GM18951 (cell line): Measurements from ENCODE around the gene ODAD3.

ENCODE experiments used
- POLR2A ChIP-seq: IDR thresholded peaks from 4 replicates; pipeline ENCODE4 v1.6.1; 2011; ENCODE audit warnings: mild to moderate bottlenecking; ENCODE audit not compliant: insufficient read length, insufficient read depth; ENCODE audit errors: extremely low read depth
- in situ Hi-C: fragments of 300-500 bp; cut with MboI; formaldehyde crosslinking; loops from one replicate; pipeline ENCODE4 v1.12.0; 2022; ENCODE audit warnings: low sequenced_read_pairs, mixed read lengths, inconsistent platforms; ENCODE audit not compliant: unreplicated experiment

The ODAD3 gene

DNA sequence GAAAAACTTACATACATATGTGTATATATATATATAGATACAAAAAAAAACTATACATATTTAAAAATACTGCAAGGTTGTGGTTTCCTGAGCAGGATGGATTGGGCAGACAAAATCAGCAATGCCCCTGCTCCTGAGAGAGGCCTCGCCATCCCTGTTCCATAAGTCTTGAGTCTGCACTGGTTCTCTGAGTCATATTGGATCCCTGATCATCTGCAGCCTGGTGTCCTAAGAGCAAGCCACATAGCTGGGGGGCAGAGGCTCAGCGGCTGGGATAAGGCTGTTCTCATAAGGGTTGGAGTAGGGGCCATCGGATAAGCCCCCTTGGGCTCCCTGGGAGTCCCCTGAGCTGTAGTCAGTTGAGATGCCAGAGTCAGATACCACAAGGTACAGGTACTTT, 57.2 kb downstream of the ODAD3 start:
- in situ Hi-C loops: no loop called here

GRCh38 chr19:11377237-11377636, 57.7 kb downstream of the ODAD3 start:
- in situ Hi-C loops: no loop called here
- no peak for TF ChIP-seq POLR2A

More for the DNA sequence above, 57.2 kb downstream of the ODAD3 start:
- no peak for TF ChIP-seq POLR2A

GRCh38 chr19:11375143-11375948, 59.6 kb downstream of the ODAD3 start:
- peak; percentile 62 for TF ChIP-seq POLR2A
- in situ Hi-C loops: no loop called here

GRCh38 chr19:11374433-11375142, 60.3 kb downstream of the ODAD3 start, which contains the start of gene SWSAP1:
TSS of gene SWSAP1 (plus strand) at chr19:11374666. CDS start at chr19:11374681, 15 bp downstream.
- TF ChIP-seq POLR2A: peak; percentile 83
- in situ Hi-C loops: no loop called here

DNA sequence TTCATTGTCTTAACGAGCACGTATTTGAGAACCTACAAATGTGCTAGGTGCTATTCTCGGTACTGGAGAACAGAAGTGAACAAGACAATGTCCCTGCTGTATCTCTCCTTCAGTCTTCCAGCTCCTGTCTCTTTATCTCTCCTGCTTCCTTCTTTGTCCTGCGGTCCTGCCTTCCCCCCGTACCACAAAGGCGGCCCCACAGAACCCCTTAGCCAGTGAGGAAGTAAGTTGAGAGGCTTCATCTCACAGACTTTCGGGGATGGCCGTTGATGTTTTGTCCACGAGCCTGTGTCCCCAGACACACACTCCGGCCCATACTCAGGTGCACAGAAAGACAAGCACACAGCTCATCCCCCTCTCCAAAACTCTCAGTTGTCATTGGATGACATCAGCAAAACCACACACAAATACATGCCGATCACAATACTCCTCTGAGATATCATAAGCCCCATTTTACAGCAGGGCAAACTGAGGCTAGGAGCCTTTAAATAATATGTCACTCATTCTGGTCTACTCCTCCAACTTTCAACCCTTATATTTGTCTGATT, 61.0 kb downstream of the ODAD3 start:
- in situ Hi-C loops: no loop called here
- no peak for TF ChIP-seq POLR2A

DNA sequence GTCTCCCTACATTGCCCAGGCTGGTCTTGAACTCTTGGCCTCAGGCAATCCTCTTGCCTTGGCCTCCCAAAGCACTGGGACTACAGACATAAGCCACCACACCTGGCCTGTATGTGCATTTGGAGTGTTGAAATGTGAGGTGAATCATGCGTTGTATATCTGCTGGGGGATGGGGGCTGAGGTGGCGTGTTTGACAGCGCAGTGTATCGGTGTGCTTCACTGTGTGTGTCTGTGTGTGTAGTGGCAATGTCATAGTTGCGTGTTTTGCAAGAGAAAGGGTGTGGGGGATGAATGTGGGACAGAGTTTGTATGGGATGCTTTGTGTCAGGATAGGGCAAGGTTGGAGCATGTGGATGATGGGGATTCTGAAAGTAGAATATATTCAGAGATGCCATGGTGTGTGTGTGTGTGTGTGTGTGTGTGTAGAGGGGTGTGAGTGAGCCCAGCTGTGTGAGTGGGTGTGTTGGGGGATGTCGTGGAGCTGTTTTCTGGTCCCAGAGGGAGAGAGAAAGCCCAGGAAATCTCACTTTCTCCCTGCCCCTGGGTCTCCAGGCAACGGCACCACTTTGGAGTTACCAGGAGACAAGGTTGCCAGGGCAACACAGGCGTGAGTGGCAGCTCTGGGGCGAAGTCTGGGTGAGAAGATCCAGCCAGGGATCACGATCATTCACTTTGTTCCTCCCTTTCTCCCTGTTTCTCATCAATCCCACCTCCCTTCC, 61.6 kb downstream of the ODAD3 start:
- in situ Hi-C loops: no loop called here
- no peak for TF ChIP-seq POLR2A

DNA sequence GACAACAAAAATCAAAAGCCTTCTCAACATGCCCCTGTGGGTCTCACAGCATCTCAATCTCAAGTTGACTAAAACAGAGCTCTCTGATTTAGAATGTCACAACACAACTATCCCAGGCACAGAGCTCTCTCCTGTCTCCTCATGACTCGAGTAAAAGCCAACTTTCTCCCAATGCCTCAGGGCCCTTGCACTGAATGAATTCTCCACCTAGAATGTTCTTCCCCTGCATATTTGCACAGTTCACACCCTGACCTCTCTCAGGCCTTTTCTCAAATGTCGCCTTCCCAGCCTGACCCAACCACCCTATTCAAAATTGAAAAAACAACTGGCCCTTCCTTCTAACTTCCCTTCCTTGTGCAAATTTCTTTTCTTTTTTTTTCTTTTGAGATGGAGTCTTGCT, 64.2 kb downstream of the ODAD3 start:
- TF ChIP-seq POLR2A: no peak
- in situ Hi-C loops: no loop called here
